ENCODE measurements around the gene MAP2.

DNA sequence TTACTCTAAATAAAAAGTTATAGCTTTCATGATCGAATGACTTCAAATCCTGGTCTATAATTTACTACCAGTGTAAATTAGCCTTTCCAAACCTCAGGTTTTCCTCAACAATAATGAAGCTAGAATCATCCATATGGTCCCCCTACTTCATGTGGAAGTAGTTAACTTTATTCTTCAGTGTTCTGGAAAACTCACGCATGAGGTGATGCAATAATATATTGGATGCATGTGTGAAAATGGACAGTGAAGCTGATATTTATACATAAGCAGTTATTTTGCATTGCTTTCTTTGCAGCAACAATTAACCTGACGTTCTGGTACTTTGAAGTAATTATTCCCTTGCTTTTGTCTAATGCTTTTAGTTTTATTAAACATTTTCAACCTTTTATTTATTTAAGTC lies 329.2 kb downstream of the MAP2 start:
- TF ChIP-seq, protein P1, sequence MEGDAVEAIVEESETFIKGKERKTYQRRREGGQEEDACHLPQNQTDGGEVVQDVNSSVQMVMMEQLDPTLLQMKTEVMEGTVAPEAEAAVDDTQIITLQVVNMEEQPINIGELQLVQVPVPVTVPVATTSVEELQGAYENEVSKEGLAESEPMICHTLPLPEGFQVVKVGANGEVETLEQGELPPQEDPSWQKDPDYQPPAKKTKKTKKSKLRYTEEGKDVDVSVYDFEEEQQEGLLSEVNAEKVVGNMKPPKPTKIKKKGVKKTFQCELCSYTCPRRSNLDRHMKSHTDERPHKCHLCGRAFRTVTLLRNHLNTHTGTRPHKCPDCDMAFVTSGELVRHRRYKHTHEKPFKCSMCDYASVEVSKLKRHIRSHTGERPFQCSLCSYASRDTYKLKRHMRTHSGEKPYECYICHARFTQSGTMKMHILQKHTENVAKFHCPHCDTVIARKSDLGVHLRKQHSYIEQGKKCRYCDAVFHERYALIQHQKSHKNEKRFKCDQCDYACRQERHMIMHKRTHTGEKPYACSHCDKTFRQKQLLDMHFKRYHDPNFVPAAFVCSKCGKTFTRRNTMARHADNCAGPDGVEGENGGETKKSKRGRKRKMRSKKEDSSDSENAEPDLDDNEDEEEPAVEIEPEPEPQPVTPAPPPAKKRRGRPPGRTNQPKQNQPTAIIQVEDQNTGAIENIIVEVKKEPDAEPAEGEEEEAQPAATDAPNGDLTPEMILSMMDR (conservative IDR thresholded peaks at IDR 0.05 in 1 of 2, IDR thresholded peaks at IDR 0.05 in 1 of 2; ENCODE audit: extremely low read depth in 1 of 2, insufficient read depth in 1 of 2, low read depth in 1 of 2, low read length in 2 of 2): no peak
- TF ChIP-seq EZH2 (IDR thresholded peaks at IDR 0.05; ENCODE audit: borderline replicate concordance, low read length): no peak
